ENCODE data around the gene TMEM37. TPM values are rescaled to one million over a fixed set of nuclear protein-coding genes. Genes with fewer than 3 reads are reported as not detected.

Gene TMEM37
- total RNA-seq, 1 experiment from 2014 or later, result 4.2 TPM

GRCh38 chr2:119419803-119420508 is 11.7 kb upstream of the TMEM37 start:
- Histone ChIP-seq H2BK5ac (ENCODE audit: insufficient read length, low read length) (no peak overlapping the region), H4K8ac (replicated peaks; ENCODE audit: insufficient read length, low read depth, low read length) (no peak overlapping the region), H3K9me3 (ENCODE audit: control insufficient read depth, low read depth, low read length) (no peaks in the 10 kb centered on the region), H2BK20ac (ENCODE audit: low read depth, low read length, poor library complexity, severe bottlenecking) (no peak overlapping the region), H3K27me3 (ENCODE audit: insufficient read depth, low read length) (no peaks in the 10 kb centered on the region), H3K79me2 (ENCODE audit: insufficient read depth, low read length) (no peaks in the 10 kb centered on the region), H3K18ac (ENCODE audit: insufficient read length, low read depth, low read length) (no peak overlapping the region), H3K23me2 (ENCODE audit: insufficient read length, low read depth, low read length, poor library complexity, severe bottlenecking) (no peaks in the 10 kb centered on the region), H3K23ac (ENCODE audit: insufficient read length, low read depth, low read length) (no peak overlapping the region), H3K4ac (ENCODE audit: low read depth, low read length) (no peak overlapping the region), H3K9ac (ENCODE audit: extremely low read depth, insufficient read length, low read length) (no peak overlapping the region), H2AFZ (ENCODE audit: low read length) (no peak overlapping the region), H3K27ac (ENCODE audit: insufficient read length, low read depth, low read length) (no peak overlapping the region), H3K14ac (ENCODE audit: insufficient read depth, low read length) (no peak overlapping the region), H3K56ac (ENCODE audit: insufficient read length, low read depth, low read length) (no peak overlapping the region), H3K4me2 (ENCODE audit: insufficient read depth, insufficient read length, low read length) (no peak overlapping the region), H4K91ac (ENCODE audit: insufficient read length, low read depth, low read length) (no peak overlapping the region), H2BK15ac (ENCODE audit: low read depth, low read length) (no peak overlapping the region), H2BK12ac (ENCODE audit: insufficient read length, low read depth, low read length) (no peak overlapping the region), H3K79me1 (ENCODE audit: insufficient read depth, low read depth, low read length, poor library complexity, severe bottlenecking) (no peaks in the 10 kb centered on the region), H3T11ph (ENCODE audit: low read length) (no peak overlapping the region), H2AK5ac (ENCODE audit: insufficient read length, low read length) (no peak overlapping the region), H2BK120ac (ENCODE audit: low read depth, low read length, poor library complexity, severe bottlenecking) (no peak overlapping the region), H4K20me1 (ENCODE audit: control insufficient read depth, insufficient read depth, insufficient read length) (no peaks in the 10 kb centered on the region), H4K5ac (ENCODE audit: insufficient read length, low read depth, low read length) (no peak overlapping the region), H3K4me1 (ENCODE audit: insufficient read depth, low read length) (0 out of 2 replicates have a peak, but pooled peaks cover 2% of the 10 kb centered on the region)
- H3K27ac Mint-ChIP-seq, result no peak overlapping the region
- TF ChIP-seq CTCF (conservative IDR thresholded peaks at IDR 0.05), result no peak
- H3K27me3 Mint-ChIP-seq (ENCODE audit: low read depth), result peaks cover 11% of the 10 kb centered on the region
- peaks cover 16 to 20% of the 10 kb centered on the region in 2 experiments for H3K4me1 Mint-ChIP-seq
- H3K4me3 Mint-ChIP-seq, result no peak overlapping the region
- peaks cover 0 to 19% (median 9%) of the 10 kb centered on the region in 3 experiments for H3K36me3 Mint-ChIP-seq (ENCODE audit: insufficient read depth in 1 of 3, low read depth in 3 of 3)
- WGBS (ENCODE audit: extremely low coverage, insufficient read length, low lambda C conversion rate), result no CpG with 5 or more reads among the region's 1 CpG
- H3K9me3 Mint-ChIP-seq, result peaks cover 12 to 28% of the 10 kb centered on the region in 2 experiments
- no peak for DNase-seq
